ENCODE results near the gene OLIG2.

DNA sequence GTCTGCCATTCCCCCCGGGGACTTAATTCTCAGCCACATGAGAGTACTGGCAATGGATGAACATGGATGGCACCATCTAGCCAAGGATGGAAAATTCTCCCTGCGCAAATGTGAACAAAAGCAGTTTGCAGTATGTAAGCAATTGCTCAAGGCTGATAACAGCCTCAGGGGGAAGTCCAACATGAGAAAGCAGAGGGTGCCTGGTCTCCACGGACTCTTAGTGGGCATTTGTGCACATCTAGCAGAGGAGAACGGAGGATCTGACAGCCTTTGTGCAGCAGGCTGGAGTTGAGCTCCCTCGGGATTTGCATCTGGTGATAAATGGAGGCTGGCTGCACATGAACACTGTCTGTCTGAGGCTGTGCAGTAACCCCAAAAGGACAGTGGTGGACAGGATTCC lies 30.3 kb downstream of the OLIG2 start:
- TF ChIP-seq POLR2A (IDR thresholded peaks at IDR 0.05), result no peak
- TF ChIP-seq, protein P1, sequence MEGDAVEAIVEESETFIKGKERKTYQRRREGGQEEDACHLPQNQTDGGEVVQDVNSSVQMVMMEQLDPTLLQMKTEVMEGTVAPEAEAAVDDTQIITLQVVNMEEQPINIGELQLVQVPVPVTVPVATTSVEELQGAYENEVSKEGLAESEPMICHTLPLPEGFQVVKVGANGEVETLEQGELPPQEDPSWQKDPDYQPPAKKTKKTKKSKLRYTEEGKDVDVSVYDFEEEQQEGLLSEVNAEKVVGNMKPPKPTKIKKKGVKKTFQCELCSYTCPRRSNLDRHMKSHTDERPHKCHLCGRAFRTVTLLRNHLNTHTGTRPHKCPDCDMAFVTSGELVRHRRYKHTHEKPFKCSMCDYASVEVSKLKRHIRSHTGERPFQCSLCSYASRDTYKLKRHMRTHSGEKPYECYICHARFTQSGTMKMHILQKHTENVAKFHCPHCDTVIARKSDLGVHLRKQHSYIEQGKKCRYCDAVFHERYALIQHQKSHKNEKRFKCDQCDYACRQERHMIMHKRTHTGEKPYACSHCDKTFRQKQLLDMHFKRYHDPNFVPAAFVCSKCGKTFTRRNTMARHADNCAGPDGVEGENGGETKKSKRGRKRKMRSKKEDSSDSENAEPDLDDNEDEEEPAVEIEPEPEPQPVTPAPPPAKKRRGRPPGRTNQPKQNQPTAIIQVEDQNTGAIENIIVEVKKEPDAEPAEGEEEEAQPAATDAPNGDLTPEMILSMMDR (IDR thresholded peaks at IDR 0.05), result no peak
